SH-SY5Y (cell line): Measurements from ENCODE around the gene STS.

Experiments used
- GATA2 ChIP-seq: IDR thresholded peaks from 2 replicates; pipeline ENCODE4 v1.6.1; 2011; ENCODE audit warnings: mild to moderate bottlenecking, low read depth, low read length
- GATA3 ChIP-seq: IDR thresholded peaks from 2 replicates; pipeline ENCODE4 v1.6.1; 2011; ENCODE audit warnings: low read depth, mild to moderate bottlenecking, low read length, moderate library complexity

The STS gene

DNA sequence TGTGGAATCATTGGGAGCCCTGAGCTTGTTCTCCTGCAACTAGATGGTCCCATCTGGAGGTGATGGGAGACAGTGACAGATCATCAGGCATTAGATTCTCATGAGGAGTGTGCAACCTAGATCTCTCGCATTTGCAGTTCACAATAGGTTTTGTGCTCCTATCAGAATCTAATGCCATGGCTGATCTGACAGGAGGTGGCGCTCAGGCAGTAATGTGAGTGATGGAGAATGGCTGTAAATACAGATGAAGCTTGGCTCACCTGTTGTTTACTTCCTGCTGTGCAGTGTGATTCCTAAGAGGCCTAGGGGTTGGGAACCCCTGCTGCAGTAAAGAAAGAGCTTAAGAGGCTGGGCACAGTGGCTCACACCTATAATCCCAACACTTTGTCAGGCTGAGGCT, 42.6 kb downstream of the STS start:
- TF ChIP-seq GATA3 (no peak), GATA2 (no peak)

- no peak for TF ChIP-seq GATA2
- no peak for TF ChIP-seq GATA3
Observed at GRCh38 chrX:7191681-7192110, 44.2 kb downstream of the STS start.

- TF ChIP-seq GATA3, result no peak
- no peak for TF ChIP-seq GATA2
Observed at GRCh38 chrX:7192871-7193270, 45.4 kb downstream of the STS start.

DNA sequence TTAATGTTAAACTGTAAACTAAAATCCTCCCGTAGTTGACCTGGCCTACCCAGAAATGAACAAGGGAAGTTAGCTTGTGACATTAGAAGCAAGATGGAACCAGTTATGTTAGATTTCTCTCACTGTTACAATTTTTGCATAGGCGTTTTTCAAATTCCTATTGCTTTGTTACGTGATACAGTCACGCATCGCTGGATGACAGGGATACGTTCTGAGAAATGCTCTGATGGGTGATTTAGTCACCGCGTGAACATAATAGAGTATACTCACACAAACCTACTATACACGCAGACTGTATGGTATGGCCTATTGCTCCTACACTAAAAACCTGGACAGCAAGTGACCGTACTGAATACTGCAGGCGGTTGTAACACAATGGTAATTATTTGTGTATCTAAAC, 47.1 kb downstream of the STS start:
- no peak for TF ChIP-seq GATA2
- no peak for TF ChIP-seq GATA3
